Endothelial cell (in vitro differentiated cells): ENCODE measurements around the gene DNAH5. TPM values are rescaled to one million over a fixed set of nuclear protein-coding genes. Genes with fewer than 3 reads are reported as not detected.

Experiments used
- DNase-seq: peaks from one replicate; pipeline ENCODE4 v3.0.0; 2021; ENCODE audit warnings: low spot score
- H3K27ac Mint-ChIP-seq: one replicate; pipeline ENCODE4 v1.8.0; 2021; ENCODE audit warnings: mixed read lengths, inconsistent platforms; ENCODE audit not compliant: unreplicated experiment
- H3K27me3 Mint-ChIP-seq: one replicate; pipeline ENCODE4 v1.8.0; 2021; ENCODE audit warnings: mild to moderate bottlenecking, moderate library complexity, mixed read lengths, inconsistent platforms; ENCODE audit not compliant: unreplicated experiment
- H3K36me3 Mint-ChIP-seq: one replicate; pipeline ENCODE4 v1.8.0; 2021; ENCODE audit warnings: mild to moderate bottlenecking, low read depth, mixed read lengths, inconsistent platforms; ENCODE audit not compliant: unreplicated experiment
- H3K4me1 Mint-ChIP-seq: one replicate; pipeline ENCODE4 v1.8.0; 2021; ENCODE audit warnings: mild to moderate bottlenecking, mixed read lengths, inconsistent platforms; ENCODE audit not compliant: unreplicated experiment
- H3K4me3 Mint-ChIP-seq: one replicate; pipeline ENCODE4 v1.8.0; 2021; ENCODE audit warnings: mild to moderate bottlenecking, mixed read lengths, inconsistent platforms; ENCODE audit not compliant: unreplicated experiment
- H3K9me3 Mint-ChIP-seq: one replicate; pipeline ENCODE4 v1.8.0; 2021; ENCODE audit warnings: mixed read lengths, inconsistent platforms; ENCODE audit not compliant: unreplicated experiment
- CTCF ChIP-seq: fragments of 200-600 bp; sonication (generic); IDR thresholded peaks from one replicate; pipeline ENCODE4 v1.5.0; 2021; ENCODE audit warnings: antibody characterized with exemption; ENCODE audit not compliant: unreplicated experiment
- total RNA-seq: library from RNA; stranded (reverse); fragmentation: NEBNext Ultra II Directional; extraction: Animal tissue kit (Norgen Biotek cat#: 25700); gene quantifications from one replicate; pipeline ENCODE4 v1.2.1, GENCODE V29; 2021; ENCODE audit not compliant: unreplicated experiment

DNAH5 gene
- total RNA-seq, 1 donor from 2014 or later = 0.80 TPM

- H3K9me3 Mint-ChIP-seq = no peaks in the 10 kb centered on the region
- no peaks in the 10 kb centered on the region for H3K36me3 Mint-ChIP-seq
- no peak for DNase-seq
- H3K27ac Mint-ChIP-seq = no peak overlapping the region
- H3K4me1 Mint-ChIP-seq = no peaks in the 10 kb centered on the region
- no peak for TF ChIP-seq CTCF
- H3K27me3 Mint-ChIP-seq = peaks cover 3% of the 10 kb centered on the region
- H3K4me3 Mint-ChIP-seq = no peak overlapping the region
Observed at GRCh38 chr5:13673511-13673910, 271.0 kb downstream of the DNAH5 start.

- Mint-ChIP-seq H3K36me3 (no peaks in the 10 kb centered on the region), H3K27ac (no peak overlapping the region), H3K9me3 (no peaks in the 10 kb centered on the region), H3K4me1 (peaks cover 14% of the 10 kb centered on the region), H3K4me3 (no peak overlapping the region), H3K27me3 (no peaks in the 10 kb centered on the region)
- TF ChIP-seq CTCF = no peak
- DNase-seq = no peak
Observed at GRCh38 chr5:13664377-13664776, 280.1 kb downstream of the DNAH5 start.

GRCh38 chr5:13662626-13663025 lies 281.9 kb downstream of the DNAH5 start:
- DNase-seq = no peak
- Mint-ChIP-seq H3K36me3 (no peaks in the 10 kb centered on the region), H3K27me3 (no peaks in the 10 kb centered on the region), H3K4me1 (peaks cover 14% of the 10 kb centered on the region), H3K4me3 (no peak overlapping the region), H3K27ac (no peak overlapping the region), H3K9me3 (no peaks in the 10 kb centered on the region)
- TF ChIP-seq CTCF = no peak

- TF ChIP-seq CTCF = no peak
- Mint-ChIP-seq H3K9me3 (no peaks in the 10 kb centered on the region), H3K27ac (no peak overlapping the region), H3K36me3 (no peaks in the 10 kb centered on the region), H3K4me3 (no peak overlapping the region), H3K4me1 (peaks cover 14% of the 10 kb centered on the region), H3K27me3 (no peaks in the 10 kb centered on the region)
- DNase-seq = no peak
Observed at GRCh38 chr5:13661272-13661671, 283.2 kb downstream of the DNAH5 start.

GRCh38 chr5:13660072-13660471 lies 284.4 kb downstream of the DNAH5 start:
- Mint-ChIP-seq H3K36me3 (no peaks in the 10 kb centered on the region), H3K9me3 (no peaks in the 10 kb centered on the region), H3K4me3 (no peak overlapping the region), H3K27me3 (no peaks in the 10 kb centered on the region), H3K27ac (no peak overlapping the region), H3K4me1 (peaks cover 14% of the 10 kb centered on the region)
- TF ChIP-seq CTCF = no peak
- DNase-seq = no peak
